Kidney epithelial cell (primary cell): ENCODE results near the gene VWA7. TPM values are rescaled to one million over a fixed set of nuclear protein-coding genes. Genes with fewer than 3 reads are reported as not detected.
A peak's percentile ranks its signal among the peaks of the same experiment; 100 is the strongest.

ENCODE experiments used
- DNase-seq: peaks from one replicate; pipeline ENCODE4 v3.0.0-alpha.2; 2010; ENCODE audit warnings: low read depth
- H3K27me3 ChIP-seq: 2 replicates; pipeline ENCODE4 v1.6.0; 2011; ENCODE audit warnings: low read length; ENCODE audit not compliant: control insufficient read depth, insufficient read depth
- H3K36me3 ChIP-seq: 2 replicates; pipeline ENCODE4 v1.5.1; 2011; ENCODE audit warnings: low read length; ENCODE audit not compliant: control insufficient read depth, insufficient read depth
- H3K4me3 ChIP-seq: 2 replicates; pipeline ENCODE4 v1.5.1; 2011; ENCODE audit warnings: low read depth, mild to moderate bottlenecking, control low read depth, low read length
- CTCF ChIP-seq: IDR thresholded peaks from 2 replicates; pipeline ENCODE4 v1.5.1; 2011; ENCODE audit warnings: mild to moderate bottlenecking, moderate library complexity, low read length, control low read depth, inconsistent platforms; ENCODE audit not compliant: insufficient read depth, poor library complexity, severe bottlenecking
- total RNA-seq: library from RNA; depleted of rRNA; stranded (reverse); fragments of >200 nt; gene quantifications from 2 replicates; pipeline ENCODE4 v1.2.3, GENCODE V29; 2015

Gene VWA7
- total RNA-seq, 1 donor from 2014 or later, result 3.1 TPM

GRCh38 chr6:31799781-31800180, 22.7 kb upstream of the VWA7 start:
- Histone ChIP-seq H3K4me3 (no peak overlapping the region), H3K27me3 (no peaks in the 10 kb centered on the region), H3K36me3 (no peaks in the 10 kb centered on the region)
- TF ChIP-seq CTCF, result no peak
- DNase-seq, result no peak

DNA sequence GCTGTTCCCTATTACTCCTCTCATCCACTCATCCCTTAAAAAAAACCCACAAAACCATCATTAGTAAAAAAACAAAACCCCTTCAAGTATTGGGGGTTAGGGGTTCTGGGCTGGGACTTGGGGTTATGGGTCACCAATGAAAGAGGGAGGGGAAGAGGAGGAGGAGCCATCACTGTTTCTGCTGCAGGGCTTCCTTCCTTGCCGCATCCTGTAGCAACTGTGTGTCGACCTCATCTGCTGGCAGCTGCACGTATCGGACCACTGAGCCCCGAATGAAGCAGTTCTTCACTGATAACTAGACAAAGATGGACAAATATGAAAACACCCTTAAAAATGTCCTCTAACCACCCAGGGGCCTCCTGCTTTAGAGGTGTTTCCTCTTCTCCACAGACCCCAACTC, 20.5 kb upstream of the VWA7 start:
- no peak for TF ChIP-seq CTCF
- Histone ChIP-seq H3K36me3 (no peaks in the 10 kb centered on the region), H3K4me3 (no peak overlapping the region), H3K27me3 (no peaks in the 10 kb centered on the region)
- DNase-seq, result no peak

GRCh38 chr6:31796993-31797385, 19.9 kb upstream of the VWA7 start:
- DNase-seq, result no peak
- TF ChIP-seq CTCF, result no peak
- H3K36me3 ChIP-seq, result no peaks in the 10 kb centered on the region

GRCh38 chr6:31795616-31796298, 18.6 kb upstream of the VWA7 start, which contains the start of gene VARS1:
TSS of gene VARS1 (minus strand) at chr6:31795752. CDS start at chr6:31795217, 535 bp downstream.
- no peaks in the 10 kb centered on the region for H3K27me3 ChIP-seq
- TF ChIP-seq CTCF, result peak; percentile 76
- DNase-seq, result no peak
- no peaks in the 10 kb centered on the region for H3K36me3 ChIP-seq
- peak within 1 kb of the TSS; percentile 75 for H3K4me3 ChIP-seq

More at GRCh38 chr6:31796993-31797385, 19.9 kb upstream of the VWA7 start:
- Histone ChIP-seq H3K4me3 (no peak overlapping the region), H3K27me3 (no peaks in the 10 kb centered on the region)

DNA sequence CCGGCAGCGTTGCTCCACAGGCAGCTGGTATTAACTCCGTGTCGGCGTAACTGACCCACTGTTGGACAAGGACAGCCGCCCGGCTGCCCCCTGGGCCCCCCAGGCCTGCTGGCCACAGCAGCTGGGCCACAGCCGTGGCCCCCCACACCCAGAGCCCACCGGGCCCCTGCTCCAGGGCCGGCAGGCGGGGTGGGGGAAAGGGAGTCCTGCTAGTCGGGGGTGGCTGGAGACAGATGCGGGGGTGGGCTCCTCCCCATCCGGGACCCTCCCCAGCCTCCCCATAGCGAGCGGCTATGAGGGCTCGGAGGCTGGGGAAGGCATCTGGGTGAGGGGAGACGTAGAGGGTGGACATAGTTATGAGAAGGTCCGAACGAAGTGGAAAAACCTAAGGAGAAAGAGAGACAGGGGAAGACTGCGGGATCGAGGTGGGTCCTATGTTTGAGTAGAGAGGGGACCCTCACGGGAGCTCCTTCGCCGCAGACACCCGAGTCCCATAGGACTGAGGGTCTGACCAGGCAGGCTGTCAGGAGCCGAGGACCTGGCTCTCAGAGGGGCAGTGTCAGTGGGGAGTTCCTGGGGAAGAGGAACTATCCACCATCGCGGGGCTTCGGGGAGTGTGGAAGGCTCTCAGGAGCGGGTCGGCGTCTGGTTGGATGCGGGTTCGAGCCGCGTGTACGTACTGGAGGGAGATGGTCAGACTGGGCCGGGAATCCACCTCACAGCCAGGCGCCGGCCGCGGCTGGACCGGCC, 17.9 kb upstream of the VWA7 start:
- Histone ChIP-seq H3K27me3 (no peaks in the 10 kb centered on the region), H3K4me3 (peak overlapping the region; percentile 75), H3K36me3 (no peaks in the 10 kb centered on the region)
- no peak for TF ChIP-seq CTCF
- DNase-seq, result no peak
